ENCODE data around the gene ARPC4.

ARPC4 gene

GRCh38 chr3:9745521-9745920 lies 47.4 kb upstream of the ARPC4 start:
- H3K79me2 ChIP-seq (ENCODE audit: low read length): peaks cover 4% of the 10 kb centered on the region
- H3K4me2 ChIP-seq (ENCODE audit: low read depth, low read length): no peak overlapping the region
- H3F3A ChIP-seq (ENCODE audit: insufficient read depth, low read length): peaks cover 18% of the 10 kb centered on the region
- no peak overlapping the region for H3K27ac ChIP-seq (ENCODE audit: low read length)
- H4K20me1 ChIP-seq (ENCODE audit: insufficient read depth, low read length): no peaks in the 10 kb centered on the region
- no peak overlapping the region for H2AFZ ChIP-seq (ENCODE audit: low read length)
- no peaks in the 10 kb centered on the region for H3K9me2 ChIP-seq (replicated peaks; ENCODE audit: insufficient read depth, low read length)
- TF ChIP-seq CTCF (IDR thresholded peaks at IDR 0.05; ENCODE audit: low read length) (no peak), EZH2 (optimal IDR thresholded peaks at IDR 0.05; ENCODE audit: low read depth, low read length) (no peak), EZH2phosphoT487 (IDR thresholded peaks at IDR 0.05; ENCODE audit: low read length) (no peak)
- H3K9me3 ChIP-seq (replicated peaks; ENCODE audit: insufficient read depth, low read length): no peaks in the 10 kb centered on the region
- H3K4me3 ChIP-seq (ENCODE audit: low read length): no peak overlapping the region
- no peaks in the 10 kb centered on the region for H3K4me1 ChIP-seq (ENCODE audit: low read length)
- no peaks in the 10 kb centered on the region for H3K27me3 ChIP-seq (replicated peaks; ENCODE audit: insufficient read depth, low read length)
- peaks cover 5% of the 10 kb centered on the region for H3K36me3 ChIP-seq (replicated peaks; ENCODE audit: insufficient read depth, low read length)
- no peak for DNase-seq
- no peak overlapping the region for H3K9ac ChIP-seq (ENCODE audit: low read length)

GRCh38 chr3:9746330-9746729 lies 46.6 kb upstream of the ARPC4 start:
- H3K9me3 ChIP-seq (replicated peaks; ENCODE audit: insufficient read depth, low read length): no peaks in the 10 kb centered on the region
- peaks cover 18% of the 10 kb centered on the region for H3F3A ChIP-seq (ENCODE audit: insufficient read depth, low read length)
- no peak overlapping the region for H3K27ac ChIP-seq (ENCODE audit: low read length)
- H3K36me3 ChIP-seq (replicated peaks; ENCODE audit: insufficient read depth, low read length): peaks cover 5% of the 10 kb centered on the region
- H4K20me1 ChIP-seq (ENCODE audit: insufficient read depth, low read length): no peaks in the 10 kb centered on the region
- H3K27me3 ChIP-seq (replicated peaks; ENCODE audit: insufficient read depth, low read length): no peaks in the 10 kb centered on the region
- H3K79me2 ChIP-seq (ENCODE audit: low read length): peaks cover 12% of the 10 kb centered on the region
- no peak overlapping the region for H3K4me3 ChIP-seq (ENCODE audit: low read length)
- DNase-seq: no peak
- TF ChIP-seq EZH2phosphoT487 (IDR thresholded peaks at IDR 0.05; ENCODE audit: low read length) (no peak), CTCF (IDR thresholded peaks at IDR 0.05; ENCODE audit: low read length) (no peak), EZH2 (optimal IDR thresholded peaks at IDR 0.05; ENCODE audit: low read depth, low read length) (no peak)
- no peaks in the 10 kb centered on the region for H3K9me2 ChIP-seq (replicated peaks; ENCODE audit: insufficient read depth, low read length)
- H2AFZ ChIP-seq (ENCODE audit: low read length): no peak overlapping the region
- peaks cover 3% of the 10 kb centered on the region for H3K4me1 ChIP-seq (ENCODE audit: low read length)
- no peak overlapping the region for H3K9ac ChIP-seq (ENCODE audit: low read length)
- H3K4me2 ChIP-seq (ENCODE audit: low read depth, low read length): no peak overlapping the region

- Histone ChIP-seq H3K9me3 (replicated peaks; ENCODE audit: insufficient read depth, low read length) (no peaks in the 10 kb centered on the region), H2AFZ (ENCODE audit: low read length) (no peak overlapping the region), H3K27ac (ENCODE audit: low read length) (no peak overlapping the region), H3K79me2 (ENCODE audit: low read length) (peaks cover 20% of the 10 kb centered on the region), H4K20me1 (ENCODE audit: insufficient read depth, low read length) (no peaks in the 10 kb centered on the region), H3K36me3 (replicated peaks; ENCODE audit: insufficient read depth, low read length) (peaks cover 8% of the 10 kb centered on the region), H3K4me1 (ENCODE audit: low read length) (peaks cover 6% of the 10 kb centered on the region), H3K9ac (ENCODE audit: low read length) (no peak overlapping the region), H3K4me3 (ENCODE audit: low read length) (no peak overlapping the region), H3F3A (ENCODE audit: insufficient read depth, low read length) (peaks cover 18% of the 10 kb centered on the region), H3K4me2 (ENCODE audit: low read depth, low read length) (no peak overlapping the region), H3K9me2 (replicated peaks; ENCODE audit: insufficient read depth, low read length) (no peaks in the 10 kb centered on the region), H3K27me3 (replicated peaks; ENCODE audit: insufficient read depth, low read length) (no peaks in the 10 kb centered on the region)
- DNase-seq: no peak
- TF ChIP-seq EZH2 (optimal IDR thresholded peaks at IDR 0.05; ENCODE audit: low read depth, low read length) (no peak), EZH2phosphoT487 (IDR thresholded peaks at IDR 0.05; ENCODE audit: low read length) (no peak), CTCF (IDR thresholded peaks at IDR 0.05; ENCODE audit: low read length) (no peak)
These were observed 45.6 kb upstream of the ARPC4 start for GRCh38 chr3:9747267-9747666.

Measured in MM.1S (cell line).